Activated T-cell treated with anti-CD3 and anti-CD28 coated beads, Interleukin-2, amount 50 U/mL, for 4 hours (primary cell): Measurements from ENCODE around the gene ZNF558. TPM values are rescaled to one million over a fixed set of nuclear protein-coding genes. Genes with fewer than 3 reads are reported as not detected.
"Not testable (repeated sequence)": the region's sequence is repeated elsewhere in the genome, so short reads cannot be mapped to it uniquely, and the experiment has no call there.

Experiments used
- ATAC-seq, 2 donors: fragments of 200-7000 bp; cut with Tn5 transposase; one replicate each; pipeline ENCODE4 v1.10.0; 2021
- DNase-seq: peaks from one replicate; pipeline ENCODE4 v3.0.0-alpha.2; 2020
- H3K27me3 Mint-ChIP-seq: one replicate; pipeline ENCODE4 v1.8.0; 2021; ENCODE audit warnings: low read depth, mixed read lengths
- H3K36me3 Mint-ChIP-seq: one replicate; pipeline ENCODE4 v1.8.0; 2022; ENCODE audit warnings: mixed read lengths; ENCODE audit not compliant: insufficient read depth
- H3K4me1 Mint-ChIP-seq: one replicate; pipeline ENCODE4 v1.8.0; 2021; ENCODE audit warnings: low read depth, mixed read lengths
- H3K4me3 Mint-ChIP-seq: one replicate; pipeline ENCODE4 v1.8.0; 2021; ENCODE audit warnings: mild to moderate bottlenecking, moderate library complexity, mixed read lengths
- H3K9me3 Mint-ChIP-seq: one replicate; pipeline ENCODE4 v1.8.0; 2021; ENCODE audit warnings: mixed read lengths
- total RNA-seq, 3 donors: library from RNA; stranded (reverse); gene quantifications; one replicate each; pipeline ENCODE4 v1.2.1, GENCODE V29; 2021

Gene ZNF558
- total RNA-seq, 3 donors from 2014 or later: 28.7 to 30.7 (median 29.0) TPM

DNA sequence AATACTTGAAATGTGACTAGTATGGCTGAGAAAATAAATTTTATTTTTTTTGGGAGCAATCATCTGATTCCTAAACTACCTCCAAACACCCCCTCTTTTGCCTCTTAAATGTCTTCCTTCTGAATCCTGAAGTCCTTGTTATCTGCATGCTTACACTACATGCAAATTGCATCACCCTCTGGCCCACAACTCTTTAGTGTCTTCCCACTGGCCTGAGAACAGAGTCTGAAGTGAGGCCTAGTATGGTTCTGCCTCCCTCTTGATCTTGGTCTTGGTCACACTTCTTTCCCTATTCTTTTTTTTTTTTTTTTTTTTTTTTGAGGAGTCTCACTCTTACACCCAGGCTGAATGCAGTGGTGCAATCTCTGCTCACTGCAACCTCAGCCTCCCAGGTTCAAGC, 4.8 kb downstream of the ZNF558 start:
- H3K27me3 Mint-ChIP-seq: no peaks in the 10 kb centered on the region
- DNase-seq (no peak), ATAC-seq (no peak)
- no peaks in the 10 kb centered on the region for H3K9me3 Mint-ChIP-seq
- H3K4me1 Mint-ChIP-seq: peaks cover 19% of the 10 kb centered on the region
- peaks cover 50% of the 10 kb centered on the region for H3K36me3 Mint-ChIP-seq
- H3K4me3 Mint-ChIP-seq: no peak overlapping the region

DNA sequence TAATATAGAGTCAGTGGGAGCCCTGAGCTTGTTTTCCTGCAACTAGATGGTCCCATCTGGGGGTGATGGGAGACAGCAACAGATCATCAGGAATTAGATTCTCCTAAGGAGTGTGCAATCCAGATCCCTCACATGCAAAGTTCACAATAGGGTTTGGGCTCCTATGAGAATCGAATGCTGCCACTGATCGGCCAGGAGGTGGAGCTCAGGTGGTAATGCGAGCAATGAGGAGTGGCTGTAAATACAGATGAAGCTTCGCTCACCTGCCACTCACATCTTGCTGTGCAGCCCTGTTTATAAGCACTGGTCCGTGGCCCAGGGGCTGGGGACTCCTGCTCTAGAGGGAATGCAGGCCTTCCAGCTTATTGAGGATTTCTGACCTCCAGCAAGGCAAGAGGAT, 5.7 kb downstream of the ZNF558 start:
- no peak for ATAC-seq
- DNase-seq: no peak
- Mint-ChIP-seq H3K4me3 (no peak overlapping the region), H3K36me3 (peaks cover 59% of the 10 kb centered on the region), H3K9me3 (no peaks in the 10 kb centered on the region), H3K4me1 (peaks cover 15% of the 10 kb centered on the region), H3K27me3 (no peaks in the 10 kb centered on the region)

DNA sequence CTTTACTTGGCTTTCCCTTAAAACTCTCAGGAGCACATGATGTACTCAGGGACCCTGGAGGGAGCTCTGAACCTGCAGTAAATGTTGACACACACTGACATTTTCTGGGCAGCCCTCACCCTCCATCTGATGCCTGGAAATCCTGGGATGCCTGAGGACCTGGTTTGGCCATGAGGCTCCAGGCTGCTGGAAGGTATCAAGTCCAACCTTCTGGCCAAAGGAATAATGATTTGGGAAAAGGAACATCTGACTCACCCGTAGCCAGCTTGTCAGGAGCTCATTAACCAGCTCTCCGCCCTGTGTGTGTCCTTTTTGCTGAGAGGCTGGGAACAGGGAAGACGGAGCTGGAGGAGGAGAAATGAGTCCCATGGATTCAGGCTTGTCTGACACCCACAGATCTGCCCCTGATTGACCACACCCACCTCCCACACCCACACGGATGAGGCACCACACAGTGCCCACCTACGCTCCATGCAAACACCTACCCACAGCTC, 10.3 kb downstream of the ZNF558 start:
- H3K9me3 Mint-ChIP-seq: peaks cover 18% of the 10 kb centered on the region
- H3K36me3 Mint-ChIP-seq: peaks cover 80% of the 10 kb centered on the region
- ATAC-seq (no peak), DNase-seq (no peak)
- H3K27me3 Mint-ChIP-seq: no peaks in the 10 kb centered on the region
- no peak overlapping the region for H3K4me3 Mint-ChIP-seq
- peaks cover 2% of the 10 kb centered on the region for H3K4me1 Mint-ChIP-seq

- Mint-ChIP-seq H3K4me3 (no peak overlapping the region), H3K36me3 (peaks cover 91% of the 10 kb centered on the region), H3K4me1 (no peaks in the 10 kb centered on the region), H3K9me3 (peaks cover 33% of the 10 kb centered on the region), H3K27me3 (no peaks in the 10 kb centered on the region)
- DNase-seq: no peak
- no peak for ATAC-seq
Observed at GRCh38 chr19:8820234-8820633, 11.9 kb downstream of the ZNF558 start.

- H3K27me3 Mint-ChIP-seq: no peaks in the 10 kb centered on the region
- H3K4me1 Mint-ChIP-seq: no peaks in the 10 kb centered on the region
- ATAC-seq: no peak
- DNase-seq: no peak
- H3K36me3 Mint-ChIP-seq: peaks cover 97% of the 10 kb centered on the region
- H3K9me3 Mint-ChIP-seq: peaks cover 59% of the 10 kb centered on the region
- no peak overlapping the region for H3K4me3 Mint-ChIP-seq
Observed at GRCh38 chr19:8815780-8816179, 16.3 kb downstream of the ZNF558 start.

DNA sequence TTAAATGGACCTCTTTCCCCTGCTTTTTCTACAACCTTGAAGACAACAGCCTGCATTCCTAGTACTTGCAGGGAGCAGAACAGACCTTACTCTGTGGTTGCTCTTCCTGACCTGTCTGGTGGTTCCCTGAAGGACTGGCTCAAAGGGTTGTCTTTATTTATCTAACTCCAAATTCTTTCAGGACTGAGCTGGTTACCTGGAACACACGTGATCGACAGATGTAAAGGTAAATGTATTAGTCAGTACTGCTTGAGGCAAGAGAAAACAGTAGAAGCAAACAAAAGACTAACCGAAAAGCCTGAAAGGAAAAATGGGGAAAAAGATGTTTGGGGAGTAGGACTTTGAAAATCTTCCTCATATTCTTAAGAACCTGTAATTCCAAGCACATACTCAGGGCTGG, 17.9 kb downstream of the ZNF558 start:
- Mint-ChIP-seq H3K4me3 (no peak overlapping the region), H3K4me1 (no peaks in the 10 kb centered on the region), H3K27me3 (no peaks in the 10 kb centered on the region), H3K9me3 (peaks cover 60% of the 10 kb centered on the region), H3K36me3 (peaks cover 89% of the 10 kb centered on the region)
- DNase-seq: no peak
- no peak for ATAC-seq

DNA sequence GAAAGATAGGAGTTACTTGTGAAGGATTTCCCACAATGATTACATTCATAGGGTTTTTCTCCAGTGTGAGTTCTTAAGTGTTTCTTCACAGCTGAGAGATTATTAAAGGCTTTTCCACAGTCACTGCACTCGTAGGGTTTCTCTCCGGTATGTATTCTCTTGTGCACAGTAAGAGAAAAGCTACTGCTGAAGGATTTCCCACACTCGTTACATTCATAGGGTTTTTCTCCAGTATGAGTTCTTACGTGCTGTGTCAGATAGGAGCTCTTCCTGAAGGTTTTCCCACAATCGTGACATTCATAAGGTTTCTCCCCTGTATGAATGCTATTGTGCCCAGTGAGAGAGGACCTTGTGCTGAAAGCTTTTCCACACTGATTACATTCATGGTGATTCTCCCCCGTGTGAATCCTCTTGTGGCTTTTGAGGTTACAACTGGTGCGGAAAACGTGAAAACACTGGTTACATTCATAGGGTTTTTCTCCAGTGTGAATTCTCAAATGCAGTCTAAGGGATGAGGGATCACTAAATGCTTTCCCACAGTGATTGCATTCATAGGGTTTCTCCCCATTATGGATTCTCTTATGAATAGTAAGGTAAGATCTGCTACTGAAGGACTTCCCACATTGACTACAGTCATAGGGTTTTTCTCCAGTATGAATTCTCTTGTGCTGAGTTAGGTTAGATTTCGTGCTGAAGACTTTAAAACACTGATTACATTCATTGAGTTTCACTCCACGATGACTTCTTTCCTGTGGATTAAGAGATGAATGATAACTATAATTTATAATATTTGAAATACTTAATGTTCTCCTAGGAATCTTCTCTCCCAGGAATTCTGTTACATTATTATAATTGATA, 20.6 kb downstream of the ZNF558 start:
- DNase-seq (no peak), ATAC-seq (no peak)
- no peaks in the 10 kb centered on the region for H3K4me1 Mint-ChIP-seq
- H3K27me3 Mint-ChIP-seq: no peaks in the 10 kb centered on the region
- peaks cover 81% of the 10 kb centered on the region for H3K36me3 Mint-ChIP-seq
- H3K4me3 Mint-ChIP-seq: no peak overlapping the region
- H3K9me3 Mint-ChIP-seq: peaks cover 56% of the 10 kb centered on the region

GRCh38 chr19:8806661-8807060, 25.4 kb downstream of the ZNF558 start:
- Mint-ChIP-seq H3K4me3 (no peak overlapping the region), H3K4me1 (no peaks in the 10 kb centered on the region), H3K36me3 (peaks cover 58% of the 10 kb centered on the region), H3K9me3 (peaks cover 47% of the 10 kb centered on the region), H3K27me3 (no peaks in the 10 kb centered on the region)
- ATAC-seq (no peak), DNase-seq (no peak)

DNA sequence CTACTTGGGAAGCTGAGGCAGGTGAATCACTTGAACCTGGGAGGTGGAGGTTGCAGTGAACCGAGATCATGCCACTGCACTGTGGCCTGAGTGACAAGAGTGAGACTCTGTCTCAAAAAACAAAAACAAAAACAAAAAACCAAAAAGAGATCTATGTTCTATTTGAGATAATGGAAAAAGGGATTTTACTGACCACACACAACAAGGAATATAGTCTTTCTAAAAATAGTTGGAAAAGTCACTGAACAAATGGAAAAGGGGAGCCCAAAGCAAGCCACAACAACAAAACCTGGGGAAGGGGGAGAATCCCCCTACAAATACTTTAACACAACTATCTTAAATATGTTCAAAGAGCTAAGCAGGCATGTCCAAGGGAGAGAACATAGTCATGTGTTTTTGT, 37.3 kb downstream of the ZNF558 start:
- H3K4me1 Mint-ChIP-seq: no peaks in the 10 kb centered on the region
- no peak for ATAC-seq
- no peak overlapping the region for H3K4me3 Mint-ChIP-seq
- no peaks in the 10 kb centered on the region for H3K36me3 Mint-ChIP-seq
- no peaks in the 10 kb centered on the region for H3K27me3 Mint-ChIP-seq
- no peak for DNase-seq
- peaks cover 13% of the 10 kb centered on the region for H3K9me3 Mint-ChIP-seq

GRCh38 chr19:8773587-8773986, 58.5 kb downstream of the ZNF558 start:
- not testable (repeated sequence) for H3K27me3 Mint-ChIP-seq, H3K9me3 Mint-ChIP-seq, H3K36me3 Mint-ChIP-seq, H3K4me3 Mint-ChIP-seq, H3K4me1 Mint-ChIP-seq, DNase-seq, ATAC-seq

GRCh38 chr19:8769265-8769664, 62.8 kb downstream of the ZNF558 start:
- DNase-seq, H3K27me3 Mint-ChIP-seq, H3K4me3 Mint-ChIP-seq, H3K4me1 Mint-ChIP-seq, H3K9me3 Mint-ChIP-seq, ATAC-seq, H3K36me3 Mint-ChIP-seq: not testable (repeated sequence)

DNA sequence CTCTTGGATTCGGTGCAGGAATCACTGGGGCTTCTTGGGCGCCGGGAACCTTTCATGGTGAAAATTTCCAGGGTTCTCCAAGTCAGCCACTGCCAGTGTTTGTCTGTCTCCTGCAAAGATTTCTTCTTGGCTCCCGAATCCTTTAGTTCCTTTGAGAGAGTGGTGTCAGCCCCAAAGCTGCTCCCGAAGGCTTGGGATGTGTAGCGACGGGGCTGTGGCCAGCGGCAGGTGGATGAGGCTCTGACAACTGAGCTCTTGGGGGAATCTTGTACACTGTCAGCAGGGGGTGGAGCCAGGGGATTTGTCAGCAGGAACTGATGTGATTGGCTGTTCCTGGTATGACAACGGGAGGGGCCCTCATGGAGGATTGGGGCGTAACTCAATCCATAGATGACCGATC, 64.8 kb downstream of the ZNF558 start:
- not testable (repeated sequence) for H3K4me1 Mint-ChIP-seq, ATAC-seq, H3K27me3 Mint-ChIP-seq, H3K4me3 Mint-ChIP-seq, H3K36me3 Mint-ChIP-seq, H3K9me3 Mint-ChIP-seq, DNase-seq

Other genes with a start within 250 kb of the ZNF558 start
- gene ADAMTS10, start 221.6 kb downstream of the ZNF558 start, total RNA-seq: 1 to 10 TPM; 1.1 to 3.1 (median 1.5) TPM
- gene NFILZ, start 201.7 kb downstream of the ZNF558 start, total RNA-seq: not detected
- gene ACTL9, start 133.5 kb downstream of the ZNF558 start, total RNA-seq: not detected
- gene OR2Z1, start 110.7 kb downstream of the ZNF558 start, total RNA-seq: not detected
- gene MBD3L1, start 73 bp upstream of the ZNF558 start, total RNA-seq: not detected
- gene MUC16, start 178.1 kb upstream of the ZNF558 start, total RNA-seq: under 1 TPM in 1 of 3 donors, not detected in 2; 0.03 TPM